ENCODE results near the gene PLCB3.
"Not testable (repeated sequence)": the region's sequence is repeated elsewhere in the genome, so short reads cannot be mapped to it uniquely, and the experiment has no call there.

Gene PLCB3

DNA sequence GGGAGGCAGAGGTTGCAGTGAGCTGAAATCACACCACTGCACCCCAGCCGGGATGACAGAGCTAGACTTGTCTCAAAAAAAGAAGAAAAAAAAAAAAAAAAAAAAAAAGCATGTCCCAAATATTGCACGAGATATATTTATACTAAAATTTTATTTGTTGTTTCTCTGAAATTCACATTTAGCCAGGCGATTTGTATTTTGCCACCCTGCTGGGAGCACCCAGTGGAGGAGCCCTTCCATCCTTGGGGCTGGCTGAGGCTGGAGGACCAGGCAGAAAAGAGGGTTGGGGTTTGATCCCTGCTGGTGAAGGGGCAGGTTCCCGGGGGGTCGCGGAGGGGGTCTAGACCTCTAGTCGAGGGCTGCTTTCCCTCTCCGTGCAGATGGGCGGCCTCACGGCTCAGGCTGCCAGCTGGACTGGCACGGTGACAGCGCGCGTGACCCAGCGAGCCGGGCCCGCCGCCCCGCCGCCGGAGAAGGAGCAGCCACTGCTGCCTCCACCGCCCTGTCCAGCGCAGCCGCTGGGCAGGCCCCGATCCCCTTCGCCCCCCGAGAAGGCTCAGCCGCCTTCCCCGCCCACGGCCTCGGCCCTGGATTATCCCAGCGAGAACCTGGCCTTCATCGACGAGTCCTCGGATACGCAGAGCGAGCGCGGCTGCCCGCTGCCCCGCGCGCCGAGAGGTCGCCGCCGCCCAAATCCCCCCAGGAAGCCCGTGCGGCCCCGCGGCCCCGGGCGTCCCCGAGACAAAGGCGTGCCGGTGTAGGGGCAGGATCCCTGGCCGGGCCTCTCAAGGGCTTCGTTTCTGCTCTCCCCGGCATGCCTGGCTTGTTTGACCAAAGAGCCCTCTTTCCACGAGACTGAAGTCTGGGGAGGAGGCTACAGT is 47.9 kb downstream of the PLCB3 start:
- DNase-seq = peak in 52 of 58 donors; percentile 21 to 77 (median 60)

DNA sequence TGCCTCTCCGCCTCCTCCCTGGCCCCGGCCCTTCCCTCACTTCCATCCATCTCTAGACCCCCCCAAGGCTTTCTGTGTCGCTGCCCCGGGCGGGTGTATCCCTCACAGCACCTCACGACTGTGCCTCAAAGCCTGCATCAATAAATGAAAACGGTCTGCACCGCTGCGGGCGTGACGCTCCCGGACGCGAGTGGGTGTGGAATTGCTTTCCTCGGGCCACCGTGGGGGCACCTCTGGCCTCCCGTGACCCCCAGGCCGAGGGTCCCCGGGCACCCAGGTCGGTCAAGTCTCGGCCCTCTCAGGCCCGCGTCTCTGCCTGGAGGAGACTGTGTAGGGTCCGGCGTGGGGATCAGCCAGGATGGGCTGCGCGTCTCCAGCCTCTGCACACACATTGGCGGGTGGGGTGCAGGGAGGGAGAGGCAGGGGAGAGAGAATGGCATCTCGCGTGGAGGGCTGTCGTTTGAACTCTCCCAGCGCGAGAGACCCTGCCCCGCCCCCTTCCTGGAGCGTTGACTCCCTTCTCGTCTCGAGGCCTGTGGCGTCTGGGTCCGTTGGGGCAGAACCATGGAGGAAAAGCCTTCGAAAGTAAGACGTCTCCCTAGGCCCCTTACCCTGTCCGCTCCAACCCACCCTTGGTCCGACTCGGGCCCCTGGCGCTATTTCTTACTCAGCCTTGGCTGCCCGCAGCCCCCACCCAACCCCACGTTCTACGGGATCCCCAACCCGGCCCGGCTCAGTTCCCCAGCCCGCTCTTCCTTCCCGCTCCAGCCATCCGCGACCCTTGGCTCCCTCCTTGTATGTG is 48.7 kb downstream of the PLCB3 start, which contains the start of gene CATSPERZ:
CATSPERZ (plus strand) TSS at position 512 of the 802 bp plus-strand sequence; CDS start at position 565, 53 bp downstream.
- DNase-seq = peak in 2 of 58 donors; percentile 39 to 41

GRCh38 chr11:64303109-64304031 is 52.0 kb downstream of the PLCB3 start:
- no peak for DNase-seq

DNA sequence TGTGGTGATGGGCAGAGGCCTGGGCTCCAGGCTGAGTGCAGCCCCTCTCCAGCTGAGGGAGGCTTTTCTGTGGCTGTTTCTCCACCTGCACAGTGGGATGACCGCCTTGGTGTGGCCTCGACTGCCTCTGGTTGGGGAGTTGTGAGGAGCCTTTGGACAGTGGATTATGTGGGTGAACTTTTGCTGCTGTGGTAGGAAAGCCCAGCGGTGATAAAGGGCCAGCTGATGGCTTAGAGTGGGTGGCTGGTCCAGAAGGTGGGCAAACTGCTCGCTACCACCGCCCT is 52.6 kb downstream of the PLCB3 start:
- no peak for DNase-seq

GRCh38 chr11:64304316-64305072 is 53.2 kb downstream of the PLCB3 start:
- DNase-seq = peak in 56 of 58 donors; percentile 37 to 97 (median 78)

DNA sequence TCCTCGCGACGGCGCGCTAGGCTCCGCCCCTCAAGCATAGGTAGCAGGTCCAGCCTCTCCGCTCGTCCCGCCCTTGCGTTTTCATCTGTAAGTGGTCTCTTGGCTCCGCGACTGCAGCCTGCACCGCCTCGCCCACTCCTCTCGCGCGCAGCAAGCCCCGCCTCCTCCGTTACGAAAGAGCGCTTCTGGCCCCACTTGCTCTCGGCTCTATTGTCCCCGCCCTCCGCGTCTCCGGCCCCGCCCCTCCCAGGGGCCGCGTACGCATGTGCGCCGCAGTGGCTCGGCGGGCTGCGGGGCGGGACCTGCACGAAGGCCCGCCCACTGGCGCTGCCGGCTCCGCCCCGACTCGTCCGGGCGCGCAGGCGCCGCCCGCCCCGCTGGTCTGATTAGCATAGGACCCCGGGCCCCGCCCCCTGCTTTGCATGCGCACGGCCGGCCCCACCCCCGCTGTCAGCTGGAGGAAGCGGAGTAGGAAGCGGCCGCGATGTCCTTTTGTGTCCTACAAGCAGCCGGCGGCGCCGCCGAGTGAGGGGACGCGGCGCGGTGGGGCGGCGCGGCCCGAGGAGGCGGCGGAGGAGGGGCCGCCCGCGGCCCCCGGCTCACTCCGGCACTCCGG is 53.9 kb downstream of the PLCB3 start, which contains the start of gene ESRRA:
ESRRA (plus strand) TSS at position 450 of the 616 bp plus-strand sequence. CDS start 1,656 bp downstream, outside the sequence.
- peak; percentile 81 to 100 (median 99) for DNase-seq

DNA sequence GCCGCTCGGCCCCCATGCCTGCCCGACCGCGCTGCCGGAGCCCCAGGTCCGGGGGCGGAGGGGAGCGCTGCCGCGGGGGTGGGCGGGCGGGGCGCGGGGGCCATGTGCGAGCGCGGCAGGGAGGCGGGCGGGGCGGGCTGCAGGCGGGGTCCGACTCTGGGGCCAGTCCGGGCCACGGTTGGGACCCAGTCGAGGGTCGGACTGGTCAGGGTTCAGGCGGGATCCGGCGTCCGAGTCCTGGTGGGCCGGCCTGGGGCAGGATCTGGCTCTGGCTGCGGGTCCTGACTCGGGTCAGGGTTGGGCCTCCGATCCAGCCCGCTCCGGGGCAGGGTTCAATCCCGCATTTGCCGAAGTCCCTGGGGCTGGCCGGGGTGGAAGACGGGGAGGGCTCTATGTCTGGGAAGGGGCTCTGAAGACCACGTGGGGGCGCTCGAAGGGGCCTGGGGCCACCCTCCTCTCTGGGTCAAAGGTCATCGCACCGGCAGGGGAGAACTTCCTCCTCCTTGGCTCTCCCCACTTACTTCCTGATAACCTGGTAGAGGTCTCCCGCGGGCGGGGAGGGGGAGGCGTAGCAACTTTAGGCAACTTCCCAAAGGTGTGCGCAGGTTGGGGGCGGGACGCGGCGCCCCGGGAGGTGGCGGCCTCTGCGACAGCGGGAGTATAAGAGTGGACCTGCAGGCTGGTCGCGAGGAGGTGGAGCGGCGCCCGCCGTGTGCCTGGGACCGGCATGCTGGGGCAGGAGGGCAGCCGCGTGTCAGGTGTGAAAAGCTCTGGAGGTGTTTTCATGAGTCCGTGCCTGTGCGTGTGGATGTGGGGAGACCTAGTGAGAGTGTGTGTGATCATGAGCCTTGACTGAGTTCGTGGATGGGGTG is 54.6 kb downstream of the PLCB3 start:
- DNase-seq = peak in 46 of 58 donors; percentile 16 to 75 (median 58)

DNA sequence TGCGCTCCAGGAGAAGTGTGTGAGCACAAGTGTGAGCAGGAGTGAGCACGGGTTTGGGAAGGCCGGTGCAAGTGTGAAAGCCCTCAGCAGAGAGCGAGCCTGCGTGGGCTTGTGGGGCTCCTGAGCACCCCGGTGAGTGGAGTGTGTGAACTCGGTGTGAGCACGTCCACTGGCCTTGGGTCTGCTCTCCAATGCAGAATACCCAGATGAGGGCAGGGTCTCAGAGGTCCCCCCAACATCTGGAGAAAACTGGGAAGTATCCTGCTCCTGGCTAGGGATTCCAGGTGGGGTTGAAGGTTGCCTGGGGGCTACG is 55.2 kb downstream of the PLCB3 start:
- no peak for DNase-seq

DNA sequence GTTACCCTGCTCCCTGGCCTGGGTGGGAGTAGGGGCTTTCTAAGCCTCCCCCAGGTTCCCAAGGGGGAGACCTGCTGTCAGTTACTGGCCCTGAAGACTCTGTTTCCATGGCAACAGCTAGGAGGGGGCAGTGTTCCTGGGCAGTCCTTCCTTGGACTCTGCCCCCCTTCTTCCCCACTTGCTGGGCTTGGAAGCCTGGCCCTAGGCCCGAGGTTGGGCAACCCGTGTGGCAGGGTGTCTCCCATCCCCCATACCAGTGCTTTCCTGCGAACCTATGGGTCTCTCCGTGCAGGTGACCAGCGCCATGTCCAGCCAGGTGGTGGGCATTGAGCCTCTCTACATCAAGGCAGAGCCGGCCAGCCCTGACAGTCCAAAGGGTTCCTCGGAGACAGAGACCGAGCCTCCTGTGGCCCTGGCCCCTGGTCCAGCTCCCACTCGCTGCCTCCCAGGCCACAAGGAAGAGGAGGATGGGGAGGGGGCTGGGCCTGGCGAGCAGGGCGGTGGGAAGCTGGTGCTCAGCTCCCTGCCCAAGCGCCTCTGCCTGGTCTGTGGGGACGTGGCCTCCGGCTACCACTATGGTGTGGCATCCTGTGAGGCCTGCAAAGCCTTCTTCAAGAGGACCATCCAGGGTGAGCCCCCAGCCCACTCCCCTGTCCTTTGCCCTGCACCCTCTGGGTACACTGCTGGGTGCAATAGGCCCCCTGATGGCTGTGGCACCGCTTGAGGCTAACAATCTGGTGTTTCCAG is 55.7 kb downstream of the PLCB3 start:
- peak in 7 of 58 donors; percentile 21 to 46 (median 28) for DNase-seq

- DNase-seq = not testable (repeated sequence)
Measured at GRCh38 chr11:64307795-64308194, 56.5 kb downstream of the PLCB3 start.

DNA sequence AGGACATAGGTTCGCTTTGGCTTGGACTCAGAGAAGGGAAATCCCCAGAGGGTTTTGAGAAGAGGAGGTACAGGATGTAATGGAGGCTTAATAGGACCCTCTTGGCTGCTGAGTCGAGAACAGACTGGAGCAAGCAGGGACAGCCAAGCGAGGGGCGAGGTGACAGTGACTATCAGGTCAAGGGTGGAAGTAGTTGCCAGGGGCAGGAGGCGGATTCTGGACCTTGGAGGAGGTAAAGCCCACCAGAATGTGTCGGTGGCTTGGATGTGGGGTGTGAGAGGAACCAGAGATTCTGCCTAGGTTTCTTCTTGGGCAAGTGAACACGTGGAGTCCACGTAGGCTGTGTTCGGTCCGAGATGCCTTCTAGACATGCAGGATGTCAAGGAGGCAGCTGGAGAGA is 61.6 kb downstream of the PLCB3 start:
- DNase-seq = no peak

- DNase-seq = peak in 11 of 58 donors; percentile 7 to 47 (median 37)
Measured at GRCh38 chr11:64313491-64314145, 62.3 kb downstream of the PLCB3 start.

DNA sequence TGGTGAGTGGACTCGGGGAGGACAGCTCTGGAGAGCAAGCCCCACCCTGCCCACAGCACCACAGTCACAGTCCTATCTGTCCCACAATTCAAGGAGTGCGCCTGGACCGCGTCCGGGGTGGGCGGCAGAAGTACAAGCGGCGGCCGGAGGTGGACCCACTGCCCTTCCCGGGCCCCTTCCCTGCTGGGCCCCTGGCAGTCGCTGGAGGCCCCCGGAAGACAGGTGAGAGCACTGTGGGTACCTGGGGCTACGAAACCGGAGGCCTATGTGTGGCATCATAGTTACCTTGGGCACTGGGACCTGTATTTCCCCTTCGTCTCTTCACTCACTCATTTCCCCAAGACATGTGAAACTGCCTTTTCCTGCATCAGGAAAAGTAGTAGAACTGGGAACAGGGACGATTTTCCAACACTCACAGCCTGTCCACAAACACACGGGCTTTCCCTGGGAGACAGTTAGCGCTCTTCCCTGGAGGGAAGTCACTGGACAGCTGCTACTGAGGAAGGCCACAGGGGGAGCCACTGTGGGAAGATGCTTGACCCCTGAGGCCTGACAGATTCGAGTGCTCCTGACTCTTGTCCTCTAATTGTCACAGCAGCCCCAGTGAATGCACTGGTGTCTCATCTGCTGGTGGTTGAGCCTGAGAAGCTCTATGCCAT is 62.9 kb downstream of the PLCB3 start:
- DNase-seq = no peak

DNA sequence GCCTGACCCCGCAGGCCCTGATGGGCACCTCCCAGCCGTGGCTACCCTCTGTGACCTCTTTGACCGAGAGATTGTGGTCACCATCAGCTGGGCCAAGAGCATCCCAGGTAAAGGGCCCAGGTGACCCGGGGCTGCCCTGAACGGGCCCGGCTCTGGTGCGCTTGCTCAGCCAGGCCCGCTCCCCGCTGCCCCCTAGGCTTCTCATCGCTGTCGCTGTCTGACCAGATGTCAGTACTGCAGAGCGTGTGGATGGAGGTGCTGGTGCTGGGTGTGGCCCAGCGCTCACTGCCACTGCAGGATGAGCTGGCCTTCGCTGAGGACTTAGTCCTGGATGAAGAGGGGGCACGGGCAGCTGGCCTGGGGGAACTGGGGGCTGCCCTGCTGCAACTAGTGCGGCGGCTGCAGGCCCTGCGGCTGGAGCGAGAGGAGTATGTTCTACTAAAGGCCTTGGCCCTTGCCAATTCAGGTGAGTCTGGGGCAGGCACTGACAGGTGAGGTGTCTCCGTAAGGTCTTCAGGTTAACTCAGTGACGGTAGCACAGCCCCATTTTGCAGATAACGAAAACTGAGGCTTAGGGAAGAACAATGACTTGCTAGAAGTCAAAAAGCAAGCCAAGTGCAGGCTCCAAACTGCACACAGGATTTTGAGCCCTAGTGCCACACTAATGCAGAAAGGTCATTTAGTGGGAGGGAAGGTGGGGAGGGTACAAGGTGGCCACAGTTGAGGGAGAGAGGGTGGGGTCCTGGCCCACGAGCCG is 63.7 kb downstream of the PLCB3 start:
- DNase-seq = no peak

- not testable (repeated sequence) for DNase-seq
Measured at GRCh38 chr11:64315667-64316526, 64.6 kb downstream of the PLCB3 start.
